HG03108 (cell line): Measurements from ENCODE around the gene LUZP4.
"Not testable (repeated sequence)": the region's sequence is repeated elsewhere in the genome, so short reads cannot be mapped to it uniquely, and the experiment has no call there.

Experiments
- ATAC-seq: cut with Tn5 transposase; IDR thresholded peaks from one replicate; pipeline ENCODE4 v1.9.1; 2021; ENCODE audit warnings: moderate library complexity; ENCODE audit not compliant: unreplicated experiment

The LUZP4 gene

DNA sequence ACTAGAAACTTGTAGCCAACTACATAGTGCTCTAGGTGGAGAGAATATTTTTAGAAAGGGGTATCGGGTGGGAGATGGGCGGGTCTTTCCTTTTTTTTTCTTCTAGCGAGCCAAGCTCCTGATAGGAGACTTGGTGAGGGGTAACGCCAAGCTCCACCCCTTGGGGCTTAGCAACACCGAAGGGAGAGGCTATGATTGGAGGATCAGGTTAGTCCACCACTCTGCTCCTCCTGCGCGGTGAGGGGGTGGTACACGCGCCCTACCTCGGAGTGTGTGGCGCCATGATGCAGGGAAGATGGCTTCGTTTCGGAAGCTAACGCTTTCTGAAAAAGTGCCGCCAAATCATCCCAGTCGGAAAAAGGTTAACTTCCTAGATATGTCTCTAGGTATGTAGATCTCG is at the start of gene LUZP4:
LUZP4 (plus strand) TSS at position 251 of the 400 bp plus-strand sequence; CDS start at position 296, 45 bp downstream.
- ATAC-seq: no peak

- no peak for ATAC-seq
Measured at GRCh38 chrX:115251458-115252233, 37.9 kb upstream of the LUZP4 start.

DNA sequence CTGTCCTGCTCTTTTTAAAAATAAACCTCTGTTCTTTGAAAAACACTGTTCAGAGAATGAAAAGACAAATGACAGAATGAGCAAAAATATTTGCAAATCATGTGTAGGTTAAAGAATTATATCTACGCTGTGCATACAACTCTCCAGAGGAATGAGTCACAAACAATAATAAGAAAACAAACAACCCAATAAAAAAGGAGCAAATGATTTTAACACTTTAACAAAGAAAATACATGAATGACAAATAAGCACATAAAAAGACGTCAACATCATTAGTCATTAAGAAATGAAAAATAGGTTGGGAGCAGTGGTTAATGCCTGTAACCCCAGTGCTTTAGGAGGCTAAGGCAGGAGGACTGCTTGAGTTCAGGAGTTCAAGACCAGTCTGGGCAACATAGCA is 34.5 kb upstream of the LUZP4 start:
- ATAC-seq: no peak

- ATAC-seq: no peak
Measured at GRCh38 chrX:115257711-115258110, 31.8 kb upstream of the LUZP4 start.

- no peak for ATAC-seq
Measured at GRCh38 chrX:115259238-115259875, 30.2 kb upstream of the LUZP4 start.

- ATAC-seq: no peak
Measured at GRCh38 chrX:115260330-115260729, 29.2 kb upstream of the LUZP4 start.

GRCh38 chrX:115261148-115261547 is 28.4 kb upstream of the LUZP4 start:
- no peak for ATAC-seq

DNA sequence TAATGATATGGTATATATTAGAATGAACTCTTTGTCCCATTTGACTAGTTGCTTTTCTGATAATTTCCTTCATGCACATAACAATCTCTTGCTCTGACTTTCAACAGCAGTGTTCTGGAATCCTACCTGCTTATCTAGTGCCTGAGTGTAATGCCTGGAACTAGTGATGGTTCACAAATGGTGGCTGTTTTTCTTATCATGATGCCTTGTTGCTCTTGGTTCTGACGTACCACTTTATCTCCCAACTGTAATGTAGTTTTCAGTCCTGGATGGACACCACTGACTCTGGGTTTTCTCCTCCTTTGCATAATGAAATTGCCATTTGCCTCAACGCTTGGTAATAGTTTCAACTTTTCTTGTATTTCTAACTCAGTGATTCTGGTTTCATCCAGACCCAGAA is 25.5 kb upstream of the LUZP4 start:
- ATAC-seq: no peak

DNA sequence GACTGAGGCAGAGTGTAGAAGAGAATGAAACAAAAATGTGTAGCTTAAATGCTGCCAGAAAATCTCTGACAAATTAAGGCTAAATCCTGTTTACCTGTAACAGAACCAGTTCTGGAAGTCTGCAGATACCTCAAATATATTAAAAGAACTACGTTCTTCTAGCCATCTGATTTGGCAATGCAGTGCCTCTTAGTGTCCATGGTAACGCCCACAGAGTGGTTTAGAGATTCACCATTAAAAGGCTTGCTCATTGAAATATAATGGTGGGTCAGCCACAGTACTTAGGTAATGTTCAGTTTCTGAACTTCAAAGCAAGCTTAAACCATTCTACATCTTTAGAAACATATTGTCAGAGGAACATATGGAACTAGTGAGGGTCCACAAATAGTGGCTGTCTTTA is 23.2 kb upstream of the LUZP4 start:
- no peak for ATAC-seq

DNA sequence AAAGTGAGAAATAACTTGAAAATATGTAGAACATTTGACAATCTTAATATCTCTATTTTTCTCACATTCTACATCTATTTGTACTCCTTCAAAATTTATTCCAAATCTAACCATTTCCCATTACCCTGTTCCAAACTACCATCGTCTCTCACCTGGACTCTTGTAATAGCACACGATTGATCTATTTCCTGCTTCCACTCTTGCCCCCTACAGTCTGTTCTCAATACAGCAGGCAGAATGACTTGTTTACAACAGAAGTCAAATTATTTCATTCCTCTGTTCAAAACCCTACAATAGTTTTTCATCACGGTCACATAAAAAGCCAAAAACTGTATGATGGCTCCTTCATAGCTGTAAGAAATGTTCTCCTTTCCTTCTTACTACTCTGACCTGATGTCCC is 21.1 kb upstream of the LUZP4 start:
- no peak for ATAC-seq

GRCh38 chrX:115269051-115269683 is 20.3 kb upstream of the LUZP4 start:
- ATAC-seq: no peak

- ATAC-seq: no peak
Measured at GRCh38 chrX:115284877-115285276, 4.6 kb upstream of the LUZP4 start.

- no peak for ATAC-seq
Measured at GRCh38 chrX:115297189-115297588, 7.7 kb downstream of the LUZP4 start.

DNA sequence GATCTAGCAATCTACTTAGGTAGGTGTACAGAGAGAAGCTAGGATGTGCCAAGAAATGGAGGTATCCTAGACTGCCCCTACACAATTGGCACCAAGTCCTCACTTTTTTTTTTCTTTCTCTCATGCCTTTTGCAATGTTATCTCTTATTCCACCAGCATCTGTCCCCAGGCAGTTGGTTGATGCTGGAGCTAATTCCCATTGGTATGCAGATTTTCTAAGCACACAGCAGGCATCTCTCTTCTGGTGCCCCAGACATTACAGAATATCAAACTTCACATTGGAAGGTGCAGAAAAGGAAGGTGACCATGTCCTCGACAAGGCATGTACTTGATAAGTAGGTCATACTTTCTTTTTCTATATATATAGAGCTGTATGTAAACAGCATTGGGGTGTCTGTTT is 21.6 kb downstream of the LUZP4 start:
- no peak for ATAC-seq

- no peak for ATAC-seq
Measured at GRCh38 chrX:115311601-115312001, 22.1 kb downstream of the LUZP4 start.

- no peak for ATAC-seq
Measured at GRCh38 chrX:115318139-115318538, 28.6 kb downstream of the LUZP4 start.

- no peak for ATAC-seq
Measured at GRCh38 chrX:115322375-115322774, 32.9 kb downstream of the LUZP4 start.

DNA sequence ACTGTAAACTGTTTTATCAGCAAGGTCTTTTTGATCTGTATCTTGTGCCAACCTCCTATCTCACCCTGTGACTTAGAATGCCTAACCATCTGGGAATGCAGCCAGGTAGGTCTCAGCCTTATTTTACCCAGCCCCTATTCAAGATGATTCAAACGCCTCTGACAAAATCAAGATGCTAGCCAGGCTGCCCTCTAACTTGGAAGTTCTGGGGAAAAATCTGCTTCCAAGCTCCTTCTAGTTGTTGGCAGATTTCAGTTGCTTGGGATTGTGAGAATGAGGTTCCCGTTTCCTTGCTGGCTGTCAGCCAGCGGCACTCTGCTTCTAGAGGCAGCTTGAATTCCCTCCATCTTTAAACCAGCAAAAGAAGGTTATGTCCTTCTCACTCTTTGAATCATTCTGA is 34.7 kb downstream of the LUZP4 start:
- ATAC-seq: no peak

- ATAC-seq: not testable (repeated sequence)
Measured at GRCh38 chrX:115329282-115329681, 39.8 kb downstream of the LUZP4 start.

GRCh38 chrX:115330498-115331168 is 41.1 kb downstream of the LUZP4 start:
- no peak for ATAC-seq

DNA sequence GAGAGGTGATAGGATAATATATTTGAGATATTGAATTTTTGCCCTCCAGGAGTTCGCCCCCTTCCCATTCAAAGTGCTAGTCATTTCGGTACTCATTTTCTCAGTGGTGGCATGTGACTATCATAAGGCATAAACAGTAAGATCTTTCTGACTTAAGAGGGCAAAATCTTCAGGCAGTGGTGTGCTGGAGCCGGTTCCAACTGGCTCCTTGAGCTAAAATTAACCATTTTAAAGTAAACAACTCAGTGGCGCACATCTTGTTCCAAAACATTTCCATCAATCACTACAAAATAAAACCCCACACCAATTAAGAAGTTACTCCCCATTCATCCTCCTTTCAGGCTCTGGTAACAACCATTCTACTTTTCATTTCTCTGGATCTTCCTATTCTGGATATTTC is 43.3 kb downstream of the LUZP4 start:
- ATAC-seq: no peak

DNA sequence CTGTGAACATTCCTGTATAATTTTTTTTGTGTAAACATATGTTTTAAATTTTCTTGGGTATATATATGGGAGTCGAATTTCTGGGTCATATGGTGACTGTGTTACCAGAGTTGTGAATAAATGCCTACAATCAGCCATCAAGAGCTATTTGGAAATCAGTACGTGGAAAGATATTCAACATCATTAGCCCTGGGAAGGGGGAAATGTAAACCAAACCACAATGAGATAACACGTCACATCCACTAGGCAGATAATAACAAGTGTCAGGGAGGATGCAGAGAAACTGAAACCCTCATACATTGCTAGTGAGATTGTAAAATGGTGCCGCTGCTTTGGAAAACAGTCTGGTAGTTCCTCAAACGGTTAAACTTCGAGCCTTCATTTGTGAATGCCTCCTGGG is 43.9 kb downstream of the LUZP4 start:
- no peak for ATAC-seq
